GM19099 (cell line): Measurements from ENCODE around the gene MIA.

ENCODE experiments used
- POLR2A ChIP-seq: IDR thresholded peaks from 3 replicates; pipeline ENCODE4 v1.6.1; 2011; ENCODE audit warnings: low read depth; ENCODE audit not compliant: insufficient read length; ENCODE audit errors: extremely low read depth

Gene MIA

GRCh38 chr19:40745402-40745780 lies 29.9 kb upstream of the MIA start:
- TF ChIP-seq POLR2A = no peak

GRCh38 chr19:40747536-40747935 lies 27.8 kb upstream of the MIA start:
- TF ChIP-seq POLR2A = no peak

- TF ChIP-seq POLR2A = peak; percentile 20
Measured at GRCh38 chr19:40750058-40750873, 25.1 kb upstream of the MIA start, which contains the start of gene ACTMAP. TSS of gene ACTMAP (minus strand) at chr19:40750477. CDS start at chr19:40749803, 674 bp downstream.

GRCh38 chr19:40750874-40751537 lies 24.3 kb upstream of the MIA start, which contains the start of gene SNRPA:
TSS of gene SNRPA (plus strand) at chr19:40751203. CDS start at chr19:40751409, 206 bp downstream.
- peak; percentile 85 for TF ChIP-seq POLR2A

- no peak for TF ChIP-seq POLR2A
Measured at GRCh38 chr19:40752257-40752781, 23.0 kb upstream of the MIA start.

GRCh38 chr19:40754611-40755247 lies 20.6 kb upstream of the MIA start:
- TF ChIP-seq POLR2A = no peak

GRCh38 chr19:40755248-40755624 lies 20.1 kb upstream of the MIA start:
- no peak for TF ChIP-seq POLR2A

GRCh38 chr19:40755791-40756190 lies 19.5 kb upstream of the MIA start:
- TF ChIP-seq POLR2A = no peak

- TF ChIP-seq POLR2A = no peak
Measured at GRCh38 chr19:40756502-40757110, 18.7 kb upstream of the MIA start.

- TF ChIP-seq POLR2A = no peak
Measured at GRCh38 chr19:40758491-40758890, 16.8 kb upstream of the MIA start.

GRCh38 chr19:40759352-40759751 lies 16.0 kb upstream of the MIA start:
- no peak for TF ChIP-seq POLR2A

GRCh38 chr19:40762754-40763470 lies 12.4 kb upstream of the MIA start:
- TF ChIP-seq POLR2A = no peak

- TF ChIP-seq POLR2A = no peak
Measured at GRCh38 chr19:40763526-40763925, 11.8 kb upstream of the MIA start.

- TF ChIP-seq POLR2A = no peak
Measured at GRCh38 chr19:40763963-40764362, 11.4 kb upstream of the MIA start.
